Endodermal cell (in vitro differentiated cells): Measurements from ENCODE around the gene LAMC2. TPM values are rescaled to one million over a fixed set of nuclear protein-coding genes. Genes with fewer than 3 reads are reported as not detected.

Experiments
- DNase-seq: peaks from one replicate; pipeline ENCODE4 v3.0.0-alpha.2; 2017
- H3K27ac ChIP-seq: 2 replicates; pipeline ENCODE4 v1.5.1; 2013; ENCODE audit warnings: mild to moderate bottlenecking, low read depth, low read length, moderate library complexity
- H3K27me3 ChIP-seq: 2 replicates; pipeline ENCODE4 v1.6.1; 2013; ENCODE audit warnings: mild to moderate bottlenecking, low read length, moderate library complexity; ENCODE audit not compliant: insufficient read depth, control insufficient read depth, poor library complexity, severe bottlenecking
- H3K36me3 ChIP-seq: 2 replicates; pipeline ENCODE4 v1.7.0; 2013; ENCODE audit warnings: mild to moderate bottlenecking, low read length, moderate library complexity; ENCODE audit not compliant: control insufficient read depth, insufficient read depth
- H3K4me1 ChIP-seq: one replicate; pipeline ENCODE4 v1.7.0; 2013; ENCODE audit warnings: low read length; ENCODE audit not compliant: control insufficient read depth, insufficient read depth
- H3K4me3 ChIP-seq: 2 replicates; pipeline ENCODE4 v1.5.1; 2013; ENCODE audit warnings: mild to moderate bottlenecking, low read length, moderate library complexity
- H3K9ac ChIP-seq: 2 replicates; pipeline ENCODE4 v1.6.1; 2013; ENCODE audit warnings: mild to moderate bottlenecking, low read length, moderate library complexity; ENCODE audit not compliant: poor library complexity, severe bottlenecking; ENCODE audit errors: extremely low read depth
- H3K9me3 ChIP-seq: 2 replicates; pipeline ENCODE4 v1.6.1; 2013; ENCODE audit warnings: mild to moderate bottlenecking, low read length, moderate library complexity; ENCODE audit not compliant: control insufficient read depth
- H3K27ac Mint-ChIP-seq: 2 replicates; pipeline ENCODE4 v1.8.0; 2020; ENCODE audit warnings: mixed read lengths
- H3K27me3 Mint-ChIP-seq: 2 replicates; pipeline ENCODE4 v1.8.0; 2021; ENCODE audit warnings: mild to moderate bottlenecking, mixed read lengths; ENCODE audit not compliant: insufficient read depth
- H3K36me3 Mint-ChIP-seq: 2 replicates; pipeline ENCODE4 v1.8.0; 2020; ENCODE audit warnings: low read depth, mixed read lengths
- H3K4me1 Mint-ChIP-seq: 2 replicates; pipeline ENCODE4 v1.8.0; 2020; ENCODE audit warnings: mixed read lengths
- H3K4me3 Mint-ChIP-seq: 2 replicates; pipeline ENCODE4 v1.8.0; 2020; ENCODE audit warnings: mild to moderate bottlenecking, moderate library complexity, mixed read lengths
- H3K9me3 Mint-ChIP-seq: 2 replicates; pipeline ENCODE4 v1.8.0; 2020; ENCODE audit warnings: mild to moderate bottlenecking, mixed read lengths
- CTCF ChIP-seq: fragments of 200-600 bp; sonication (generic); conservative IDR thresholded peaks from 2 replicates; pipeline ENCODE4 v1.5.0; 2021; ENCODE audit warnings: antibody characterized with exemption, mild to moderate bottlenecking
- WGBS, 2 experiments: methylation state at CpG; one replicate each; pipeline versions ENCODE4 v1.1.5 to v1.1.7; 2013; ENCODE audit warnings: missing lambda C conversion rate in 2 of 2, mixed read lengths in 1 of 2; ENCODE audit not compliant: insufficient coverage in 1 of 2, insufficient read length in 1 of 2; 5-methylcytosine and 5-hydroxymethylcytosine counted together
- total RNA-seq, 2 donors: library from RNA; stranded (reverse); fragmentation: NEBNext Ultra II Directional in 1 of 2; extraction: Animal tissue kit (Norgen Biotek cat#: 25700) in 1 of 2; gene quantifications; 2 replicates in 1 of 2; 3 replicates in 1 of 2; pipeline ENCODE4 v1.2.1, GENCODE V29; 2021

Gene LAMC2
- total RNA-seq, 2 donors from 2014 or later, result 2.8 to 4.8 TPM

GRCh38 chr1:183284086-183284485, 98.0 kb downstream of the LAMC2 start:
- Histone ChIP-seq H3K27ac (no peak overlapping the region), H3K36me3 (no peaks in the 10 kb centered on the region), H3K9ac (no peak overlapping the region), H3K4me3 (no peak overlapping the region), H3K4me1 (peaks cover 21% of the 10 kb centered on the region), H3K27me3 (peaks cover 10% of the 10 kb centered on the region), H3K9me3 (peaks cover 9% of the 10 kb centered on the region)
- TF ChIP-seq CTCF, result no peak
- Mint-ChIP-seq H3K4me3 (no peak overlapping the region), H3K9me3 (no peaks in the 10 kb centered on the region), H3K4me1 (peaks cover 31% of the 10 kb centered on the region), H3K36me3 (no peaks in the 10 kb centered on the region), H3K27ac (no peak overlapping the region), H3K27me3 (peaks cover 2% of the 10 kb centered on the region)
- DNase-seq, result no peak
- WGBS, 2 experiments, result 92 to 100% methylated on average over 2 to 5 of the region's 5 CpGs

DNA sequence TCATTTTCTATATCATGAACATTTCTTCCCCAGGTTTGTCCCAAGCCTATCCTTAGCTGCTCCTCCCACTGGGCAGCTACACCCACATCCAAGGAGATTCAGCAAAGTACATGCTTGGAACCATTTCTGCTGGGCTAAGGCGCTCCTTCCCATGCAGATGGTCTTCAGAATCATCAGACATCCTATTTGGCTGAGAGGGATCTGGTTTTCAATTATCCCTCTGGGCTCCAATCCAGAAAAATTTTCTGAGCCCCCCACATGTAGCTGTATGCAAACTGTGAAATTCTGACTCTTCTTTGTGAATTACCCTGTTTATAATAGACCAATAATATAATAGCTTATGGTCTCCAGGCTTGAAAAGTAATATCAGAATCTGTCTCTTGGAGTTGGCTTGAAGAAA, 99.2 kb downstream of the LAMC2 start:
- H3K9me3 Mint-ChIP-seq, result no peaks in the 10 kb centered on the region
- no peak overlapping the region for H3K4me3 ChIP-seq
- WGBS, 2 experiments, result 97 to 100% methylated on average over 1 of the region's 1 CpG
- no peak for DNase-seq
- no peaks in the 10 kb centered on the region for H3K36me3 ChIP-seq
- H3K27me3 ChIP-seq, result peaks cover 10% of the 10 kb centered on the region
- no peak overlapping the region for H3K27ac Mint-ChIP-seq
- H3K9me3 ChIP-seq, result peaks cover 9% of the 10 kb centered on the region
- no peaks in the 10 kb centered on the region for H3K36me3 Mint-ChIP-seq
- peaks cover 7% of the 10 kb centered on the region for H3K27me3 Mint-ChIP-seq
- H3K9ac ChIP-seq, result no peak overlapping the region
- TF ChIP-seq CTCF, result no peak
- H3K4me3 Mint-ChIP-seq, result no peak overlapping the region
- H3K4me1 ChIP-seq, result peaks cover 18% of the 10 kb centered on the region
- H3K27ac ChIP-seq, result no peak overlapping the region
- peaks cover 29% of the 10 kb centered on the region for H3K4me1 Mint-ChIP-seq

DNA sequence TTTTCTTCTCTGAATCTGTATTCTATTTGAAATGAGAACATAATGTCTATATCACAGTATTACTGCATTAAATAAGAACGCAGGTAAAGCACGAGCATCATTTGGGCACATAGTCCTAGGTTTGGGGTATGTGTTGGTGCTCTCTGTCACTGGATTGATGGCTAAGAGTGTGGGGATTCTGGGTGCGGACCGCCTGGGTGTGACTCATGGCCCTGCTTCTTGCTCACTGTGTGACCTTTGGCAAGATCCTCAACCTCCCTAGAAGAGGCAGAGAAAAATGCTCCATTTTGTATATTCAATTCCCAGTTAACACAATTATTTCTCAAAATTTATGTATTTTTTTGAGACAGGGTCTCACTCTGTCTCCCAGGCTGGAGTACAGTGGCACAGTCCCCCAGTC, 99.7 kb downstream of the LAMC2 start:
- no peak overlapping the region for H3K4me3 ChIP-seq
- no peak overlapping the region for H3K4me3 Mint-ChIP-seq

More for the DNA sequence above, 99.7 kb downstream of the LAMC2 start:
- DNase-seq, result no peak
- peaks cover 9% of the 10 kb centered on the region for H3K9me3 ChIP-seq
- H3K27me3 ChIP-seq, result peaks cover 10% of the 10 kb centered on the region
- peaks cover 20% of the 10 kb centered on the region for H3K4me1 ChIP-seq
- no peak overlapping the region for H3K27ac Mint-ChIP-seq
- 70 to 85% methylated on average over 2 to 4 of the region's 4 CpGs for WGBS, 2 experiments
- no peak overlapping the region for H3K9ac ChIP-seq
- H3K4me1 Mint-ChIP-seq, result peaks cover 29% of the 10 kb centered on the region
- H3K27me3 Mint-ChIP-seq, result peaks cover 7% of the 10 kb centered on the region
- H3K36me3 Mint-ChIP-seq, result no peaks in the 10 kb centered on the region
- H3K36me3 ChIP-seq, result no peaks in the 10 kb centered on the region
- TF ChIP-seq CTCF, result no peak
- no peaks in the 10 kb centered on the region for H3K9me3 Mint-ChIP-seq
- no peak overlapping the region for H3K27ac ChIP-seq
